ENCODE measurements around the gene TASP1. TPM values are rescaled to one million over a fixed set of nuclear protein-coding genes. Genes with fewer than 3 reads are reported as not detected.

The TASP1 gene
- total RNA-seq, 1 experiment from 2014 or later, result 27.4 TPM

- peaks cover 8% of the 10 kb centered on the region; the same call in 1 of the 2 replicates for H3K4me1 ChIP-seq
- Mint-ChIP-seq H3K9me3 (ENCODE audit: unreplicated experiment) (peaks cover 19% of the 10 kb centered on the region), H3K27ac (ENCODE audit: unreplicated experiment) (no peak overlapping the region), H3K4me1 (ENCODE audit: low read depth, unreplicated experiment) (peaks cover 7% of the 10 kb centered on the region), H3K4me3 (ENCODE audit: unreplicated experiment) (no peak overlapping the region), H3K27me3 (ENCODE audit: insufficient read depth, unreplicated experiment) (no peaks in the 10 kb centered on the region), H3K36me3 (ENCODE audit: insufficient read depth, unreplicated experiment) (no peaks in the 10 kb centered on the region)
- H3K36me3 ChIP-seq (ENCODE audit: control insufficient read depth, insufficient read depth, low read length), result no peaks in the 10 kb centered on the region
- H3K27me3 ChIP-seq (replicated peaks; ENCODE audit: control insufficient read depth, insufficient read depth, low read length), result no peaks in the 10 kb centered on the region
- CTCF ChIA-PET, result no interaction called here
- intact Hi-C loops (cut with micrococcal nuclease; ENCODE audit: unreplicated experiment), result no loop called here
- no peak for DNase-seq
- POLR2A ChIA-PET, result no interaction called here
- H3K9me3 ChIP-seq, result no peaks in the 10 kb centered on the region
- no TSS peak for BruUV-seq (replicated peaks)
- no peak for TF ChIP-seq CTCF (IDR thresholded peaks at IDR 0.05; ENCODE audit: insufficient read depth in 1 of 2, low read depth in 1 of 2, low read length in 1 of 2, severe bottlenecking in 1 of 2, unreplicated experiment in 1 of 2)
- no peak overlapping the region for H3K4me3 ChIP-seq (ENCODE audit: low read depth, low read length)
These were observed 283.3 kb downstream of the TASP1 start for GRCh38 chr20:13355411-13355810.

DNA sequence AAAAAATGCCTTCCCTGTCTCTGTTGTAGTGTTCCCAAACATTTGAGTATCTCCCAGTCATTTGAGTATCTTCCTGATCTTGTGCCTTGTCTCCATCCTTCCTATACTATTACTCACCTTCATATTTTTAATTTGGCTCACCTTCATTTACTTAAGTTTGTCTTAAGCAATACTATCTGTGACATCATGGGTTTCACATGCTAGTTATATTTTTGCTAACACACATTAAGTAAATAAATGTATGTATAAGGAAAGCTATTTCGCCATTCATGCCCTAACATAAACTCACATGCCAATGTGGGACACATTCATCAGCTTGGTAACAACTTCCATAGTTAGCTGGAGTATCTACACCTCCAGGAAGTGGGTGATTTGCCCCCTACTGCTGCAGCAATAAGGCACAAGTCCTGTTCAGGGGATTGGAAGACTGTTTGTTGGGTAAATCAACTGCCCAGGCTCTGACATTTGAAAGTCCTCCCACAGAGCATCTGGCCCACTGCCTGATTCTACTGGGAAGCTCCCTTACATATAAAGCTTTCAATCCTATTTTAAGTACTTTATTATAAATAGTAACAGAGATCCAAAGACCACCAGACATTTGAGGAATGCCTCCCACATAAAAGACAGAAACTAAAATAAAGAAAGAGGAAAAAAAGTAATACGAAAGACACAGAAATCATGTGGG, 285.3 kb downstream of the TASP1 start:
- intact Hi-C loops (cut with micrococcal nuclease; ENCODE audit: unreplicated experiment), result no loop called here
- H3K9me3 Mint-ChIP-seq (ENCODE audit: unreplicated experiment), result peaks cover 16% of the 10 kb centered on the region
- no peaks in the 10 kb centered on the region for H3K27me3 Mint-ChIP-seq (ENCODE audit: insufficient read depth, unreplicated experiment)
- POLR2A ChIA-PET, result no interaction called here
- no peak overlapping the region for H3K4me3 Mint-ChIP-seq (ENCODE audit: unreplicated experiment)
- peaks cover 7% of the 10 kb centered on the region for H3K4me1 Mint-ChIP-seq (ENCODE audit: low read depth, unreplicated experiment)
- no TSS peak for BruUV-seq (replicated peaks)
- TF ChIP-seq CTCF (IDR thresholded peaks at IDR 0.05; ENCODE audit: insufficient read depth in 1 of 2, low read depth in 1 of 2, low read length in 1 of 2, severe bottlenecking in 1 of 2, unreplicated experiment in 1 of 2), result no peak
- peaks cover 8% of the 10 kb centered on the region; the same call in 1 of the 2 replicates for H3K4me1 ChIP-seq
- CTCF ChIA-PET, result interaction anchor here (0.7 kb wide), 1 partner anchor 30 kb away, joined by 8 read pairs; no protein-coding TSS in a partner anchor
- H3K27me3 ChIP-seq (replicated peaks; ENCODE audit: control insufficient read depth, insufficient read depth, low read length), result no peaks in the 10 kb centered on the region
- no peak overlapping the region for H3K4me3 ChIP-seq (ENCODE audit: low read depth, low read length)
- no peaks in the 10 kb centered on the region for H3K36me3 Mint-ChIP-seq (ENCODE audit: insufficient read depth, unreplicated experiment)
- no peaks in the 10 kb centered on the region for H3K36me3 ChIP-seq (ENCODE audit: control insufficient read depth, insufficient read depth, low read length)
- H3K27ac Mint-ChIP-seq (ENCODE audit: unreplicated experiment), result no peak overlapping the region
- DNase-seq, result no peak
- no peaks in the 10 kb centered on the region for H3K9me3 ChIP-seq

DNA sequence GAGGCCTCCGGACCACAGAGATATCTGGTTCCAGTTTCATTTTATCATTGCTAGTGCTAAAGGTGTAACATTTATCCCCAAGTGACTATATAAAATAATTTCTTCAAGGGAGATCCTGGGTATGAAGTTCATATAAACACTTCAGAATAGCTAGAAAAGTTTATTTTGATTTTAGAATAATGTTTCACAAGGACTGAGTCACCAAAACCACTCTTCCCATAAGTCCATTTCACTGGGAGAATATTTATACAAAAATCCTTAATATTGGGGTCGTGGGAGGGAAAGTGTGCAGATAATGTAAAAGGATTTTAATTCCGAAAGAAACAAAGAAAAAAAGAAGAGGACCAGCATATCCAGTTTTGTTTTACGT, 289.5 kb downstream of the TASP1 start:
- POLR2A ChIA-PET, result no interaction called here
- Mint-ChIP-seq H3K27me3 (ENCODE audit: insufficient read depth, unreplicated experiment) (no peaks in the 10 kb centered on the region), H3K9me3 (ENCODE audit: unreplicated experiment) (peaks cover 4% of the 10 kb centered on the region), H3K4me1 (ENCODE audit: low read depth, unreplicated experiment) (no peaks in the 10 kb centered on the region), H3K27ac (ENCODE audit: unreplicated experiment) (no peak overlapping the region), H3K36me3 (ENCODE audit: insufficient read depth, unreplicated experiment) (no peaks in the 10 kb centered on the region), H3K4me3 (ENCODE audit: unreplicated experiment) (no peak overlapping the region)
- Histone ChIP-seq H3K27me3 (replicated peaks; ENCODE audit: control insufficient read depth, insufficient read depth, low read length) (no peaks in the 10 kb centered on the region), H3K4me1 (no peaks in the 10 kb centered on the region), H3K4me3 (ENCODE audit: low read depth, low read length) (no peak overlapping the region), H3K36me3 (ENCODE audit: control insufficient read depth, insufficient read depth, low read length) (no peaks in the 10 kb centered on the region), H3K9me3 (no peaks in the 10 kb centered on the region)
- DNase-seq, result no peak
- BruUV-seq (replicated peaks), result no TSS peak
- CTCF ChIA-PET, result no interaction called here
- intact Hi-C loops (cut with micrococcal nuclease; ENCODE audit: unreplicated experiment), result no loop called here
- no peak for TF ChIP-seq CTCF (IDR thresholded peaks at IDR 0.05; ENCODE audit: insufficient read depth in 1 of 2, low read depth in 1 of 2, low read length in 1 of 2, severe bottlenecking in 1 of 2, unreplicated experiment in 1 of 2)

Measured in Caco-2 (cell line).